Stimulated activated CD4-positive, alpha-beta T cell treated with anti-CD3 and anti-CD28 coated beads, Interleukin-1b, Interleukin-23, amount 100 ng/mL, for 24 hours (primary cell): ENCODE data around the gene CTRB1.
"Not testable (repeated sequence)": the region's sequence is repeated elsewhere in the genome, so short reads cannot be mapped to it uniquely, and the experiment has no call there.

Experiments
- DNase-seq, 4 experiments: peaks; one replicate each; pipeline ENCODE4 v3.0.0-alpha.2; 2020; ENCODE audit warnings: low read depth in 4 of 4, low spot score in 1 of 4

Gene CTRB1

GRCh38 chr16:75203667-75204409 is 14.9 kb upstream of the CTRB1 start:
- no peak for DNase-seq

GRCh38 chr16:75204410-75204758 is 14.4 kb upstream of the CTRB1 start:
- no peak for DNase-seq

- not testable (repeated sequence) for DNase-seq
Measured at GRCh38 chr16:75204905-75205304, 13.9 kb upstream of the CTRB1 start.

GRCh38 chr16:75205438-75205837 is 13.3 kb upstream of the CTRB1 start:
- not testable (repeated sequence) for DNase-seq

DNA sequence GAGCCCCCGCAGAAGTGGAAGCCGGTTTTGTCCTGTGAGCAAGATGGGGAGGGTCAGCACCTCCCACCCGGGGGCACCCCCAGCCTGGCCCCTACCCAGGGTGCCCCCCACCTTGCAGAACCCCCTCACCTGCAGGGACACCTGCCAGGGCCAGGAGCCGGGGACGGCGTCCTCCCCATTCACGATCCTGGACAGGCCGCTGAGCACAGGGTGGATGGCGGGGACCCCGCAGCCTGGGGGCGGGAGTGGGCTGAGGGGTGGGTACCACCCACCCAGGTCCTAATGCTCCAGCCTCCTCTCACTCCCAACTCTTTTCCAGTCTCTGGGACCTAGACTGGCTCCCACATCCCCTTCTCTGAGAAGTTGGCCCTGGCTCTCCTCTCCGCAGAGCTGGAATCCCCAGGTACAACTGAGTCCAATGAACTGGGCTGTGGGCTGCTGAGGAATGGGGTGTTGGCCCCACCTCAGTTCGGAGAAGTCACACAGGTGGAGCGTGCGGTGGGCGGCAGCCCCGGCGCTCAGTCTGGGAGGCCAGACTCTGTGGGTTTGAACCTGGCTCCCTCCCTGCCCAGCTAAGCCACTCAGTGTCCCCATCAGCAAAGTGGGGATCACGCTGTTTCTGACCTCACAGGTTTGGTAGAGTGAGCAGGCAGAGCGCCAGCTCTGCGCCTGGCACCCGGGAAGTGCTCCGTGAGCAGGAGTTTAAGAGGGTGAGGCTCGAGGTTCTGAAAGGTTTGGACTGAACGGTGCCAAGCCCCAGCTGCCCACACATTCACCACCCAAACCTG is 12.6 kb upstream of the CTRB1 start:
- not testable (repeated sequence) for DNase-seq

DNA sequence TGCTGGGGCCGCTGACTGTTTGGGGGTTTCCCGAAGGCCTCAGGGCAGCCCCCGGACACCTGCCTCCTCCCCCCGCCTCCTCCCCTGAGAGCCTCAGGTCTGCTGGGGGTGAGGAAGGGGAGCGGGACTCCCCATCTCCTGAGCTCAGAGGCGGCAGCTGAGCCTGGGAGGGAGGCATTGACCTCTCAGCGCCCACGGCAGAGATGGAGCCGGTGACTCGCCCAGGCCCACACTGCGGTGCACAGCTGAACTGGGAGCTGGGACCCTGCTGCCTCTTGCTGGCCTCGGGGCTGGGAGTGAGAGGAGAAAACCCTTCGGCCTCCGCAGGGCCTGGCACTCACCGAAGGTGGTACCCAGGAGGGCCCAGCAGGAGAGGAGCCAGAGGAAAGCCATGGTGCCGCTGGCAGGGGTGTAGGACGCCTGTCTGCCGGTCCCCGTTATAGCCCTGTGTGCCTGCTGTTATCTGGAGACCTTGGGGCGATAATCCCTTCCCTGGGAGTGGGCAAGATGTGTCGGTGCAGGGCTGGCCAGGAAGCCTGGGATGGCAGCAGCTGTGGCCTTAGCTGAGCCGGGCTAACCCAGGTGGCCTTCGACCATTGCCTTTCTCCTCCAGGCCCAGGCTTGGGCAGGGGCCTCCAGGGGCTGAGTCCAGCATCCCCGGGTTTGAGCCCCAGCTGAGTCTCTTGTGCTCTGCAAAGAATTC is 11.9 kb upstream of the CTRB1 start, which contains the start of gene CTRB2:
Gene CTRB2 (minus strand): TSS at position 413 of the 703 bp plus-strand sequence. CDS start 20 bp downstream, at position 393.
- no peak for DNase-seq

GRCh38 chr16:75207831-75208230 is 11.0 kb upstream of the CTRB1 start:
- no peak for DNase-seq

DNA sequence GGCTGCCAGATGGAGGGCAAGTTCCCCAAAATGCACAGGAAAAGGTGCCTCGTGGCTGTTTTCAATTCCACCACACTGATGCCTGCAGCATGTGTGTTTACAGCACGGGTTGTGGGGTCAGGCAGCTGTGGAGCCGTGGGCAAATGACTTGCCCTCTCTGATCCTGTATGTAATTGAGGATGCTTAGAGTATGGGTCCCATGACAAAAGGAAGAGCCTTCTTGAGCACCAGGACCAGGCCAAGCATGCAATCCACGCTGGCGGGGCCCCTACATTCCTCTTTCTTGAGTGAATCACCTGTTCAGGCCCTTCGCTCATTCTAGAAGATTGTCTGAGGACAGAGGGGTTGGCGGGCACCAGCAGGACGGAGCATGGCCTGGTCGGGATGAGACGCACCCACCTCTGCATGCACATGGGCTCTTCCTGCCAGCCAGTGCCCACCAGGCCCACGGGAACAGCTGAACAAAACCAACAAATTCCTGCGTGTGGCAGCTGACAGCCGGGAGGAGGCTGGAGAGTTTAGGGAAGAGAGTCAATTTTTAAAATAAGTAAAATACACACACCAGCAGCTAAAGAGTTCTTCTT is 10.5 kb upstream of the CTRB1 start:
- DNase-seq: no peak

GRCh38 chr16:75208861-75209505 is 9.8 kb upstream of the CTRB1 start:
- no peak for DNase-seq

- not testable (repeated sequence) for DNase-seq
Measured at GRCh38 chr16:75209514-75209913, 9.3 kb upstream of the CTRB1 start.

- DNase-seq: no peak
Measured at GRCh38 chr16:75209944-75210343, 8.8 kb upstream of the CTRB1 start.

DNA sequence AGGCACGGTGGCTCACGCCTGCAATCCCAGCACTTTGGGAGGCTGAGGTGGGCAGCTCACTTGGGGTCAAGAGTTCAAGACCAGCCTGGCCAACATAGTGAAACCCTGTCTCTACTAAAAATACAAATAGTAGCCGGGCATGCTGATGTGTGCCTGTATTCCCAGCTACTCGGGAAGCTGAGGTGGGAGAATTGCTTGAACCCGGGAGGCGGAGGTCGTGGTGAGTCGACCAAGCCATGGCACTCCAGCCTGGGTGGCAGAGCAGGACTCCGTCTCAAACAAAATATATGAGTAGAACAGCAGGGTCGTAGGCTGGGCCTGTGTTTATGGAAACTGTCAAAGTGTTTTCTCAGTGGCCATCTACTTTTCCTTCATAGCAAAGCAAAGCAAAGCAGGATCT is 7.5 kb upstream of the CTRB1 start:
- DNase-seq: not testable (repeated sequence)

DNA sequence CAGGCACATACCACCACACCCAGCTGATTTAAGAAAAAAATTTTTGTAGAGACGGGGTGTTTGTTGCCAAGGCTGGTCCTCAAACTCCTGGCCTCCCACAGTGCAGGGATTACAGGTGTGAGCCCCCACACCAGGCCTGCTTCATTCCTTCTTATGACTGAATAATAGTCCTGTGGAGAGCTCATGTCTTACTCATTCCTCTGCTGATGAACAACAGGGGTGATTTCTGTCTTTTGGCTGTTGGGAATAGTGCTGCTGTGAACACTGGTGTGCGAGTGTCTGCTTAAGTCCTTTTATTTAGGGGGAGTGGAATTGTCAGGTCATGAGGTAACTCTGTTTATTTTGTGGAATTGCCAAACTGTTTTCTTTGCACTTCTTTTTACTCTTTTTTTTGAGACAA is 2.7 kb upstream of the CTRB1 start:
- DNase-seq: no peak

GRCh38 chr16:75216576-75216975 is 2.2 kb upstream of the CTRB1 start:
- no peak for DNase-seq

DNA sequence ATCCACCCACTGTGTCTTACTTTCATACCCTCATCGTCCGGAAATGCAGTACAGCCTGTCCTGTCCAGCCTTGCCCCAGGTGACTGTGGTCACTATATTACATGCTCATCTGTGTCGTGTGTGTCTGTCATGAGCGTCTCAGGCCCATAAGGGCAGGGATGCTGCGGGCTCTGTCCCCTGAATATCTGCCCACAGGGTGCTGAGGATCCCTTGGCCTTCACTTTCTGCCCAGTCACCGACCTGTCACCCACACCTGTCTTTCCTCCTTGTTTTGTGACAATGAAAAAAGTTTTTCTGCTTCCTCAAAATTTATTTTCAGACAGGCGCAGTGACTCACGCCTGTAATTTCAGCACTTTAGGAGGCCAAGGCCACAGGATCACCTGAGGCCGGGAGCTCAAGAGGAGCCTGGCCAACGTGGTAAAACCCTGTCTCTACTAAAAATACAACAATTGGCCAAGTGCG is 1.4 kb upstream of the CTRB1 start:
- no peak for DNase-seq

- no peak for DNase-seq
Measured at GRCh38 chr16:75219088-75219487, 300 bp downstream of the CTRB1 start.

- DNase-seq: no peak
Measured at GRCh38 chr16:75219838-75220237, 1.1 kb downstream of the CTRB1 start.

GRCh38 chr16:75222271-75222783 is 3.5 kb downstream of the CTRB1 start:
- no peak for DNase-seq

GRCh38 chr16:75223129-75223528 is 4.3 kb downstream of the CTRB1 start:
- not testable (repeated sequence) for DNase-seq

DNA sequence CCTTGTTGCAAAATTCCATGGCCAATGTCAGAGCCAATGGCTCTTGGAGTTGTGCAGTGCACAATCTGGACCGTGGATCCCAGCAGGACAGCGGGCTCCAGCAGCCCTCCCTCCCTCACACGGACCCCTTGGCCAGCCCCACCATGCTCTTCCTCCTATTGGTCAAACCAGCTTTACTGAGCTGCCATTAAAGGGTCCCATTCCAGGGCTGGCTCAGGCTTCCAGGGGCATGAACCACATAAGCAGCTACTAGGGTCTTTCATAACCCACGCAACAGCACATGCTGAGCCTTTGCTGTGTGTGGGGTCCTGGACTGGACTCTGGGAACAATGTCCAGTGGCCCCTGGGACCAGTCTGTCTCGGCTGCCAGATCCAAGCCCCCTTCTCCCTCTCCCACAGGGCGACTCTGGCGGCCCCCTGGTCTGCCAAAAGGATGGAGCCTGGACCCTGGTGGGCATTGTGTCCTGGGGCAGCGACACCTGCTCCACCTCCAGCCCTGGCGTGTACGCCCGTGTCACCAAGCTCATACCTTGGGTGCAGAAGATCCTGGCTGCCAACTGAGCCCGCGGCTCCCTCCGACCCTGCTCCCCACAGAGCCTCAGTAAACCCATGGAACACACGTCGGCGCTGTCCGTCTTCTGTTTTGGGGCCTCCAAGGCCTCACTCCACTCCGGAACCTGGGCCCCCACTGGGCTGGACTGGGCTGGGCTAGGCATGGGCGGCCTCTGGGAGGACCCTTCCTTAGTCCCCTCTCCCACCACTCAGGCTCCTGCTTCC is 5.7 kb downstream of the CTRB1 start:
- DNase-seq: no peak
